Endothelial cell of umbilical vein (primary cell): ENCODE data around the gene CBX2. TPM values are rescaled to one million over a fixed set of nuclear protein-coding genes. Genes with fewer than 3 reads are reported as not detected.

ENCODE experiments used
- BruUV-seq: library from RNA; stranded (reverse); fragments of 400-500 nt; replicated peaks from 2 replicates; lab custom pipeline; 2021; lab: Mats Ljungman, UMichigan
- CTCF ChIA-PET: fragments of 300-600, 350-600 bp; sonication (Branson Sonifier 250); formaldehyde crosslinking; loops from one replicate; lab custom pipeline; 2021; ENCODE audit warnings: antibody characterized with exemption, inconsistent platforms; lab: Charles Lee
- POLR2A ChIA-PET: fragments of 300-600, 350-600 bp; sonication (Branson Sonifier 250); formaldehyde crosslinking; loops from one replicate; lab custom pipeline; 2021; ENCODE audit warnings: antibody characterized with exemption, inconsistent platforms; lab: Charles Lee
- DNase-seq: peaks from one replicate; pipeline ENCODE4 v3.0.0-alpha.2; 2011; ENCODE audit warnings: low read depth, low spot score
- FAIRE-seq: peaks from 2 replicates; lab custom pipeline; 2011; peaks lifted over from hg19 to GRCh38; lab: Jason Lieb, UNC
- H2AFZ ChIP-seq: 2 replicates; pipeline ENCODE4 v1.6.0; 2012; ENCODE audit warnings: low read depth, low read length, control low read depth, inconsistent platforms
- H3K27ac ChIP-seq: 2 replicates; pipeline ENCODE4 v1.5.1; 2011; ENCODE audit warnings: low read depth, mild to moderate bottlenecking, control low read depth, low read length, moderate library complexity; ENCODE audit not compliant: insufficient read depth
- H3K27me3 ChIP-seq, 2 experiments: 2 replicates each; pipeline versions ENCODE4 v1.6.0 to v1.6.1; 2011; ENCODE audit warnings: low read length in 2 of 2, mixed read lengths in 1 of 2; ENCODE audit not compliant: control insufficient read depth in 2 of 2, insufficient read depth in 2 of 2
- H3K36me3 ChIP-seq, 2 experiments: 2 replicates in 1 of 2; 3 replicates in 1 of 2; pipeline ENCODE4 v1.5.1; 2011; ENCODE audit warnings: low read length in 2 of 2, mild to moderate bottlenecking in 1 of 2, moderate library complexity in 1 of 2; ENCODE audit not compliant: control insufficient read depth in 2 of 2, insufficient read depth in 2 of 2; ENCODE audit errors: extremely low read depth in 1 of 2
- H3K4me1 ChIP-seq: 3 replicates; pipeline ENCODE4 v1.5.1; 2011; ENCODE audit warnings: mild to moderate bottlenecking, low read length; ENCODE audit not compliant: control insufficient read depth, insufficient read depth; ENCODE audit errors: extremely low read depth
- H3K4me2 ChIP-seq: 2 replicates; pipeline ENCODE4 v1.6.1; 2011; ENCODE audit warnings: low read length, control low read depth, mixed read lengths; ENCODE audit not compliant: insufficient read depth
- H3K4me3 ChIP-seq, 3 experiments: fragments of 200-600 bp in 1 of 3; sonication (generic), shearing (Covaris generic) in 1 of 3; replicated peaks in 1 of 3; 2 replicates each; pipeline ENCODE4 v1.5.1; 2011 to 2016; ENCODE audit warnings: control low read depth in 3 of 3, low read length in 3 of 3, mild to moderate bottlenecking in 2 of 3, inconsistent platforms in 1 of 3, low read depth in 1 of 3, moderate library complexity in 1 of 3; ENCODE audit not compliant: insufficient read depth in 1 of 3
- H3K79me2 ChIP-seq: 2 replicates; pipeline ENCODE4 v1.6.0; 2012; ENCODE audit warnings: low read length, inconsistent platforms; ENCODE audit not compliant: control insufficient read depth, insufficient read depth
- H3K9ac ChIP-seq: replicated peaks from 2 replicates; pipeline ENCODE3; 2011; ENCODE audit warnings: low read length, control low read depth; ENCODE audit not compliant: insufficient read depth; ENCODE audit errors: extremely low read depth
- H3K9me1 ChIP-seq: replicated peaks from 3 replicates; pipeline ENCODE4 v1.6.0; 2011; ENCODE audit warnings: mild to moderate bottlenecking, low read length; ENCODE audit not compliant: control insufficient read depth, insufficient read depth; ENCODE audit errors: extremely low read depth
- H3K9me3 ChIP-seq: replicated peaks from 2 replicates; pipeline ENCODE4 v1.5.1; 2012; ENCODE audit warnings: low read length, inconsistent platforms; ENCODE audit not compliant: control insufficient read depth, insufficient read depth
- H4K20me1 ChIP-seq: replicated peaks from 2 replicates; pipeline ENCODE3; 2011; ENCODE audit warnings: mild to moderate bottlenecking, low read length; ENCODE audit not compliant: control insufficient read depth, insufficient read depth; ENCODE audit errors: extremely low read depth
- CTCF ChIP-seq, 2 donors: IDR thresholded peaks; 1 replicate in 1 of 2; 2 replicates in 1 of 2; pipeline ENCODE4 v1.5.1; 2011; ENCODE audit warnings: low read length in 2 of 2, mild to moderate bottlenecking in 2 of 2, moderate library complexity in 2 of 2, control low read depth in 1 of 2, inconsistent platforms in 1 of 2, low read depth in 1 of 2; ENCODE audit not compliant: insufficient read depth in 1 of 2; ENCODE audit errors: extremely low read depth in 1 of 2
- EZH2 ChIP-seq: IDR thresholded peaks from 2 replicates; pipeline ENCODE4 v1.6.1; 2012; ENCODE audit warnings: borderline replicate concordance, low read depth, mild to moderate bottlenecking, moderate library complexity, low read length, inconsistent platforms; ENCODE audit not compliant: severe bottlenecking
- FOS ChIP-seq: IDR thresholded peaks from 2 replicates; pipeline ENCODE4 v1.6.1; 2011; ENCODE audit warnings: mild to moderate bottlenecking, low read length, moderate library complexity, borderline replicate concordance; ENCODE audit not compliant: insufficient read depth
- GATA2 ChIP-seq: IDR thresholded peaks from 2 replicates; pipeline ENCODE4 v1.7.0; 2011; ENCODE audit warnings: low read depth, mild to moderate bottlenecking, moderate library complexity, mixed read lengths, low read length; ENCODE audit not compliant: insufficient read length, insufficient read depth
- JUN ChIP-seq: IDR thresholded peaks from 2 replicates; pipeline ENCODE4 v1.6.1; 2011; ENCODE audit warnings: borderline replicate concordance, low read depth; ENCODE audit not compliant: insufficient read length, insufficient read depth
- MAX ChIP-seq: IDR thresholded peaks from 2 replicates; pipeline ENCODE4 v1.6.1; 2011; ENCODE audit not compliant: insufficient read depth, insufficient read length
- MYC ChIP-seq: IDR thresholded peaks from one replicate; pipeline ENCODE4 v1.6.1; 2011; ENCODE audit warnings: mild to moderate bottlenecking, low read depth, low read length
- POLR2A ChIP-seq: IDR thresholded peaks from 2 replicates; pipeline ENCODE4 v1.6.1; 2012; ENCODE audit warnings: low read depth, mild to moderate bottlenecking, control low read depth, low read length
- POLR2AphosphoS5 ChIP-seq: IDR thresholded peaks from 2 replicates; pipeline ENCODE4 v1.6.1; 2012; ENCODE audit warnings: low read depth, mild to moderate bottlenecking, control low read depth, low read length, moderate library complexity; ENCODE audit not compliant: insufficient read depth
- dilution Hi-C: fragments of 300-500 bp; cut with MboI; formaldehyde crosslinking; loops from one replicate; pipeline ENCODE4 v1.15.0; 2019; ENCODE audit warnings: low sequenced_read_pairs; ENCODE audit not compliant: extremely low pct_ligation_motif_present
- intact Hi-C: fragments of 100-400 bp; cut with micrococcal nuclease; formaldehyde crosslinking; loops from one replicate; pipeline ENCODE4 v1.10.0; 2022
- polyA plus RNA-seq, 4 experiments: library from polyadenylated mRNA; depleted of rRNA in 3 of 4; stranded (reverse) in 3 of 4; unstranded in 1 of 4; fragments of >200 nt; gene quantifications; 2 replicates each; pipeline versions ENCODE4 v1.2.1 to v1.2.3, GENCODE V29; 2011 to 2012; ENCODE audit warnings: missing spikeins in 1 of 4
- total RNA-seq: library from RNA; stranded (reverse); gene quantifications from 2 replicates; pipeline ENCODE4 v1.2.3, GENCODE V29; 2021

Gene CBX2
- total and polyA plus RNA-seq, 2 donors (not counting 3 experiments of a cell fraction or from before 2014, with no cell fraction given) = 10.5 to 20.0 TPM

- H4K20me1 ChIP-seq = no peaks in the 10 kb centered on the region
- peaks cover 0 to 9% of the 10 kb centered on the region in 2 experiments for H3K36me3 ChIP-seq
- BruUV-seq = no TSS peak
- no peak overlapping the region for H2AFZ ChIP-seq
- no peaks in the 10 kb centered on the region for H3K79me2 ChIP-seq
- peaks cover 40 to 53% of the 10 kb centered on the region in 2 experiments for H3K27me3 ChIP-seq
- DNase-seq (no peak), FAIRE-seq (no peak)
- H3K9me1 ChIP-seq = no peaks in the 10 kb centered on the region
- peaks cover 6% of the 10 kb centered on the region for H3K4me1 ChIP-seq
- TF ChIP-seq GATA2 (no peak), POLR2AphosphoS5 (no peak), EZH2 (no peak), MAX (no peak), FOS (no peak), CTCF (IDR thresholded peaks at IDR 0.05; ENCODE audit: extremely low read depth in 1 of 2, insufficient read depth in 1 of 2, low read depth in 1 of 2, low read length in 2 of 2) (no peak), POLR2A (no peak), MYC (no peak), JUN (no peak)
- H3K9ac ChIP-seq = no peak overlapping the region
- ChIA-PET CTCF (interaction anchor here (0.8 to 3.5 kb wide), 20 partner anchors 11 to 336 kb away, joined by 3 to 20 read pairs (median 6); no protein-coding TSS in a partner anchor), POLR2A (no interaction called here)
- no peak overlapping the region for H3K4me3 ChIP-seq
- no peak overlapping the region for H3K4me2 ChIP-seq
- H3K27ac ChIP-seq = no peak overlapping the region
- intact Hi-C loops (no loop called here), dilution Hi-C loops (no loop called here)
- H3K9me3 ChIP-seq = no peaks in the 10 kb centered on the region
Observed at GRCh38 chr17:79788455-79788854, 10.5 kb downstream of the CBX2 start.
